ENCODE data around the gene RBBP5.

The RBBP5 gene

DNA sequence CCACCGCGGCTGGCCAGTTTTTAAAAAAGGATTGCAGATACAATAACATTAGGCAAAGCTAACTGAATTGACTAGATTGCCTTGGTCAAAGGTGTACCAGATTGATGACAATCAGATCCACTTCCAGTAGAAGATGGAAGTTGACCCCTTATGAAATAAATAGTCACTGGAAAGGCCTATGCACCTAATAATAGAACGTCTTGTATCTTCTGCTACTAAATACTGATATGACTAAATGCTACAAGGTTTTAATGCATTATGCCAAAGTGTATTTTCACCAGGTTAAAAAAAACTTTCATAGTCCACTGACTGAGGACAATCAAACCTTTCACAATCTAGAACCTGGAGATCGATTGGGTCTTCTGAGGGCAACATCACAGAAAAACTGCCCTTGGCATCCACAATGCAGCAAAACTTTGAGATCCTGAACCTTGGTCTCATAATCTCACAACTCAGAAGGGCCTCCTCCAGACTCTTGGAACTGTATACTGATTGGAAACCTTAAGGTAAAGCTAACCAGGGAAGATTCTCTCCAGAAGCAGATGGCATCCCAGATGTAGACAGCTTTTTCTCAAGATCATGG lies 7.8 kb upstream of the RBBP5 start:
- DNase-seq: no peak

DNA sequence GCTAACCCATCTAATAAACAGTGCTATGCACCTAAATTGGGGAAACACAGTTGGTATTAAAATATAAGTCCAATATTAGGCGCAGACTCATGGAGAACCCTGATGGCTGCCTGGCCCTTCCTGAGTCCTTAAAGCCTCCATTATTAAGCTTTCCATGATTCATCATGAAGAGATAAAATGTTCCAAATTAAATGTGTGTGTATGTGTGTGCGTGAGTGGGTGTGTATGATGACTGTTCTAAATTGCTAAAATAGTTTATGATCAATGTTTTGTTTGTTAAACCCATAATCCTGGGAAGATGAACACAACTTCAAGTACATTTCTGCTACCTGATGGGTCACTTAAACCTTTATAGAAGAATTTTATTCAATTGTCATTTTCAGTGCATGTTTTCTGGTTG lies 6.3 kb upstream of the RBBP5 start:
- no peak for DNase-seq

DNA sequence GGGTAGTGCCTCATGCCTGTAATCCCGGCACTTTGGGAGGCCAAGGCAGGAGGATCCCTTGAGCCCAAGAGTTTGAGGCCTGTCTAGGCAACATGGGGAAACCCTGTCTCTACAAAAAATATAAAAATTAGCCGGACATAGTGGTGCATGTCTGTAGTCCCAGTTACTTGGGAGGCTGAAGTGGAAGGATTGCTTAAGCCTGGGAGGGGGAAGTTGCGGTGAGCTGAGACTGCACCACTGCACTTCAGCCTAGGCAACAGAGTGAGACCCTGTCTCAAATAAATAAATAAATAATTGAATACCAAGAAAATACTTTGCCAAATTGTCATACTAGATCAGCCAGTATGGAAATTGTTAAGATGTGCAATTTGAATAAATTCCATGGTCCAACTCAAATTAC lies 5.9 kb upstream of the RBBP5 start:
- no peak for DNase-seq

DNA sequence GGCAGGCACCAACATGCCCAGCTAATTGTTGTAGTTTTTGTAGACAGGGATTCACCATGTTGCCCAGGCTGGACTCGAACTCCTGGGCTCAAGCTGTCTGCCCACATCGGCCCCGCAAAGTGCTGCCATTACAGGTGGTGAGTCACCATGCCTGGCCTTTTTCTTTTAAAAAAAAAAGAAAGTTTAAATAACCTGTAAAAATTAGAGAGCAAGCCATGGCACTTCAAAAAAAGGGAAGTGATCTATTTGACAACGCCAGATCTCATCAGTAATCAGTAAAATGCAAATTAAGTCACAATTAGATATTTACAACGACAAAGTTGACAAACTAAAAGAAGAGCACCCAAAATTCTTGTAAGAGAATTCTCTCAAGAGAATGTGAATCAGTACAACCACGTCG lies 2.9 kb upstream of the RBBP5 start:
- DNase-seq: no peak

DNA sequence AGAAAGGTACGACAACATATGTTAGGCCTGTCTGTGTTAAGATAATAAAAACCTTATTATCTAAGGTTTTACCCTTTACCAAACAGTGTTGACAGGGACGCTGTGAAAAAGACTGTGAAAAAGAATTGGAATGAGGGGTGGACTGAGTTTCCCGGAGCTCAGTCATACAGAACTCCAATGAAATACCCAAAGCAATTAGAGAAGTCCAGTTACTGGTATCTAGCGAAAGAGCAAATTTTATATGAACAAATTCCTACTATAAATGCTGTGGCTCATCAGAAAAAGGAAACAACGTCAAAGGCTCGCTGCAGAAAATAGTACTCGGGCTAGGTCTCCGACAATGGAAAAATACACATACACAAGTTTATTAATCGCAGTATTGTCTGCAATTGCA lies 708 bp upstream of the RBBP5 start:
- no peak for DNase-seq

DNA sequence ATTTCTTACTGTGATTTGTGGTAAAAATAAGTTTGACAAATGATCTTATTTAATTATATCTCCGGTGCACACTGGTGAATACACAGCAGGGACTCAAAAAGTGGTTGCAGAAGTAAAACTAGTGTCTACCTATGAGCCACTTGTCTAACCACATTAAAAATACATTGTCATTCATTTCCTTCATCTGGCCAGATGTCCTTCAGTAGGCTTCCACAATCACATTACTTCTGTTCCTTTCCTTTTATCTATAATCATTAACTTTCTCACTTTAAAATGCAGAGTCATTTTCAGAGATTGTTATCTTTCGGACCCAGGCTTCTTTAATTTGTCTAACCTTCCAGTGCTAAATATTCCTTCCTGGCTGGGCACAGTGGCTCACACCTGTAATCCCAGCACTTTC lies 3.0 kb downstream of the RBBP5 start:
- DNase-seq: no peak

DNA sequence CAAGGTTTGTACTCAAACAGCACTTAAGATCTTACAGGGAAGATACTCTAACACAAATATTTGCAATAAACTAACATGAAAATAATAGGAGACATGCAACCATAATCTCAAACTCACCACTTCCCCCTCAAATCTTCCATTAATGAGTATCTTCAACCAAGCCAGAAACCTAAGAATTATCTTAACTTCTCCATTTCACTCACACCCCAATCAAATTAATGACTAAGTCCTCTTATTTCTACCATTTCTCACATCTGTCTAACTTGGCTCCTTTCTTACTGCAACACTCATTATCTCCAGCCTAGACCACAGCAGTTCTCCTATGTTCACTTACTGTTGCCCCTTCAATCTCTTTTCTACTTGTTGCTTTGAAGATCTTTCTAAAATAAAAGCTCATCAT lies 10.4 kb downstream of the RBBP5 start:
- DNase-seq: no peak

DNA sequence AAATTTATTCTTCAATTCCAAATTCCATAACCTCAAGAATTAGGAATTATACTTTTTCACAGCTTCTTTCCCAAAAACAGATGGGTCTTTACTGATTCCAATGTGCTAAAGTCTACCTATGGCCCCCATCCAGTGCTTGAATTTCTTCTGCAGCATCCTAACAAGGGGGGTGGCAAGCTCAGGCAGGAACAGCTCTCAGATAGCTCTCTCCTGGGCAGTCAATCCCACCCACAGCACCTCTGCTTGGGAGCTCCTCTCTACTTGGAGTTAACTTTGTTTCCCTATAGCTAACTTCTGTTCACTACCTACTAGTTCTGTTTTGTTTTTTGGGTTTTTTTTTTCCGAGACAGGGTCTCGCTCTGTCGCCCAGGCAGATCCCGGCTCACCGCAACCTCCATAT lies 12.1 kb downstream of the RBBP5 start:
- no peak for DNase-seq

DNA sequence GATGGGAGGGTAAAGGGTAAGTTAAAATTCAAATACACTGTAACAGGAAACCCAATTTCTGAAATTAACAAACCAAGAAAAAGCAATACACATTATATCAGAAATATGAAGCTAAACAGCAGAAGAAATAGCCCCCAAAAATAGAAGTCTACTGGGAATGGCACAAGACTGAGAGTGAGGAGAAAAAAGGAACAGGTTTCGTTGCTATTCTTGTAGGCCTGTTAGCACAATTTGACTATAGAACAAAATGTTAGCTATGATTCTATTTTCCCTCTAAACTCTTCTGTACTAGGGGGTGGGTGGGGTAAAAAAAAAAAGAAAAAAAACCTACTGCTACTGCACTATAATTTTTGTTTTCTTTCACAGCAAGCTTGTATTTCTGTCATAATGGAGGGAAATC lies 12.5 kb downstream of the RBBP5 start:
- DNase-seq: no peak

DNA sequence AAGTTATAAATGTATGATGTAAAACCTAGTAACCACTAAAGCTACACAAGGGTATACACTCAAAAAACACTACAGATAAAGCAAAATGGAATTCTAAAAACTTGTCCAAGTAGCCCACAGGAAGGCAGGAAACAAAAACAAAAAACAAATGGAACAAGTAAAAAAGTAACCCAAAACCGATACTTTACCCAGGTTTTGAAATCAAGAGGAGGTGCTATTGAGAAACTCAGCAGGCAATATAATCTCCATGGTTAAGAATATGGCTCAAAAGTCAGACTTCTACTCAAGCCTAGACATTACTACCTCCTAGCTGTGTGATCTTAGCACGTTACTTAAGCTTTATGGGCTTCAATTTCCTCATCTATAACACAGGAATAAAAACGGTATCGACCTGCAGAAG lies 13.3 kb downstream of the RBBP5 start:
- no peak for DNase-seq

DNA sequence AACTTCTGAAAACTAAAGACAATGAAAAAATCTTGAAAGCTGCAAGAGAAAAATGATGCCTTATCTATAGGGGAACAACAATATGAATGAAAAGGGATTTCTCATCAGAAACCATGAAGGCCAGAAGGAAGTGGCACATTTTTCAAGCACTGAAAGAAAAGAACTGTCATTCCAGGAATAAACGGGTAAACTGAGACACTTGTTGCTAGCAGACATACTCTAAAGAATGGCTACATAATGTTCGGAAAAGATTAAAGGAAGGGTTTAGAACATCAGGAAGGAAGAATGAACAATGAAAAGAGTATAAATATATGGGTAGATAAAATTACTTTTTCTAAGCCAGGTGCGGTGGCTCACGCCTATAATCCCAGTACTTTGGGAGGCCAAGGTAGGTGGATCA lies 14.5 kb downstream of the RBBP5 start:
- no peak for DNase-seq

DNA sequence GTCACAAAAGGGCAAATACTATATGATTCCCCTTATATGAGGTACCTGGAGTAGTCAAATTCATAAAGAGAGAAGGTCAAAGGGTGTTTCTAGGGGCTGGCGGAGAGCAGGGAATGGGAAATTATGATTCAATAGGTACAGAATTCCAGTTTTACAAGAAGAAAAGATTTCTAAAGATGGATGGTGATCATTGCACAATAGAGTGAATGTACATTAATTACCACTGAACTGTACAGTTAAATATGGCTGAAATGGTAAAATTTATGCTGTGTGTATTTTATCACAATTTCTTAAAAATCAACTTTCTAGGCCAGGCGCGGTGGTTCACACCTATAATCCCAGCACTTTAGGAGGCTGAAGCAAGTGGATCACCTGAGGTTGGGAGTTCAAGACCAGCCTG lies 19.4 kb downstream of the RBBP5 start:
- DNase-seq: no peak

DNA sequence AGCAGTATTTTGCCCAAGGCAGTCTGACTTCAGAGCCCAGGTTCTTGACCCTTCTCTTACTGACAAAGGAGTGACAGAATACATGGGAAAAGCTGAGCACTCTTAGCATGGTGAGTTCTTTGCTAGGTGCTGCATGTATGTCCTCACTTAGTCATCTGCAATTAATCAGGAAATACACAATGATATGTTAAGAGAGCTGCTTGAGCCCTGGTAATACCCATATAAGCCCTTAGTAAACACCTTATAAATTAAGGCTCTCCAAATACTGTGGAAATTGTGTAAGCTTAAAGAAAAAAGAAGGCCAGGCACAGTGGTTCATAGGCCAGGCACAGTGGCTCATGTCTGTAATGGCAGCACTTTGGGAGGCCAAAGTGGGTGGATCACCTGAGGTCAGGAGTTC lies 23.5 kb downstream of the RBBP5 start:
- no peak for DNase-seq

DNA sequence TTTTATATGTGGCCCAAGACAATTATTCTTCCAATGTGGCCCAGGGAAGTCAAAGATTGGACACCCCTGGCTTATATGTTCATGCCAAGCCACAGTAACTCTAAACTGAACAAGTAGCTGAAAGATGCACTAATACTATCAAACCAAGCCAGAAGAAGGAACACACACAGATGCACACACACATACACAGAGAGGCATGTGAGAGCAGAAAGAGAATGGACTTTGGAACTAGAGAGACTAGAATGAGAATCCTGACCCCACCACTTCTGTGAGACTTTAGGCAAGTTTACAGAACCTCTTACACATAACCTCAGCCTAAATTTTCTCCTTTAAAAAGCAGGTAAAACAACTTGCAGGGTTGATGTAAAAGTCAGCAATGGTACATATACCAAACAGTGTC lies 26.4 kb downstream of the RBBP5 start:
- no peak for DNase-seq

DNA sequence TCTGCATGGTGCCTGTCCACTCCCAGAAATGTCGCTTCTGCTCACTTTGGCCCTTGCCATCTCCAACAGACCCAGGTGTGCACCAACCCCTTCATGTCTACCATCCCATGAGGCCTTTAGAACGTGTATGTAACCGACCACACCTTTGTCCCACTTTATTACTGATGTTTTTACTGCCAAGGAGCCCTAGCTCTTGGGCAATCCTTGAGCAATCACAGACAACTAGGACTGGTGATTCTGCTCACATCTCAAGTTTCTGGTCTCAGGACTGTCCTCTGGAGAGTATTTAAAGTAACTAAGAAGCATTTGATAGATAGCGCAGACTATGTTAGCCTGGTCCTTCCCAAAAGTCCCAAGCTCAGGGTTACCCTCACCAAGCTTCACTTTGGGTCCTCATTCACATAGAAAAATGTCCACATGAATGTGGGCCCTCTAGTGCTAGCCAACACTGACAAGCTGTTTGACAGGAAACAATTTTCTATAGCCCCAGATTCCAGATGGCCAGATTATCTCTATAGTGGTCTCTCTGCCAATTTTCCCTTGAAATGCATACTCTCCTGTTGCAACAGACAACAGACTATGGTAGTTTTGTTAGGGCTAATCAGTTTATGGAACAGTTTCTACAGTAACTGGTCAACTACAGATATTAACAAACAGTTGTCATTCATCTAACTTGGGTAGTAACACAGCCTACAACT lies 30.6 kb downstream of the RBBP5 start:
- no peak for DNase-seq

DNA sequence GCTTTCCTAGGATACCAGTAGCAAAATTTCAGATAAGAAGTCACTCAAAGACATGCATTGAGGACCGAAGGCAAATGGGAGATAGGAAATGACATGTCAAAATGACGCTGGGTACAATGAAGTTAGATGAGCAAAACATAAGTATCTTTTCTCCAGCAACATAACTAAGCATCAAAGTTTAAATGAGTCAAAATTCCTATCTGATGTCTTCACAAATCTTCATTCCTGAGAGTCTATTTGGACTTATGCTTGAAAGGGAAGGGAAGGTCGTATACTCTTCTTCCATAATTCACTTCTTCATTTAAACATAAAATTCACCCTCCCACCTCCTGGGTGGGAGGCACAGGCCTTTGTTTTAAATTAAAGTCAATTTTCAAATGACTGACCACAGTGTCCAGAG lies 33.4 kb downstream of the RBBP5 start:
- DNase-seq: no peak

DNA sequence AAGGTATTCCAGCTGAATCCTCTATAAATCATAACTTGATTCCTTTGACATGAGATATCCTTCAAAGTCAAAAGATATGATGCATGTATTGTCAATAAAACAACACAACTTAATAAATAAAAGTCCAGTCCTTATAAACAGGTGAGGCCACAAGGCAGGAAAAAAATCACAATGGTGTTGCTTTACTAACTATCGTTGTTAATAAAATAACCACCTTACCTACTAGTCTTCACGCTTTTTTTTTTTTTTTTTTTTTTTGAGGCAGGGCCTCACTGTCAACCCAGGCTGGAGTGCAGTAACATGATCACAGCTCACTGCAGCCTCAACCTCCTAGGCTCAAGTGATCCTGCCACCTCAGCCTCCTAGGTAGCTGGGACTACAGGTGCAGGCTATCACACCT lies 37.4 kb downstream of the RBBP5 start, which contains the start of gene TMEM81:
Gene TMEM81 (minus strand): TSS at position 101 of the 400 bp plus-strand sequence. CDS start 140 bp downstream, outside the sequence.
- no peak for DNase-seq

DNA sequence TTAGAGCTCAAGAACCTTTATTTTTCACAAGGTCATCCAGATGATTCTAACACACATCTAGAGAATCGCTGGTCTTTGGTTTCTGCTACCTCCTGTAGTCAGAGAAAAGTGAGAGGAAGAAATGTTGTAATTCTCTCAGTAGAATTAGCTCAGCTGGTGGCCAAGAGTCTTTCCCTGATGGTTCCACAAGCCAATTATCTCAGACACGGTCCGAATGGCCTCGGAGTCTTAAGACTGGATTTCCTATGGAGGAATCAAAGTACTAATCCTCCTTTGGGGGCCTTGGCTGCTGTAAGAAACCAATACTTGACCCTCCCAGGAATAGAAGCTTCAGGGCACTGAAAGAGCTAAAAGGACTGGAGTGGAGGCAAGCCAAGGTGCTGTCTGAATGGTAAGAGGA lies 39.3 kb downstream of the RBBP5 start:
- no peak for DNase-seq

DNA sequence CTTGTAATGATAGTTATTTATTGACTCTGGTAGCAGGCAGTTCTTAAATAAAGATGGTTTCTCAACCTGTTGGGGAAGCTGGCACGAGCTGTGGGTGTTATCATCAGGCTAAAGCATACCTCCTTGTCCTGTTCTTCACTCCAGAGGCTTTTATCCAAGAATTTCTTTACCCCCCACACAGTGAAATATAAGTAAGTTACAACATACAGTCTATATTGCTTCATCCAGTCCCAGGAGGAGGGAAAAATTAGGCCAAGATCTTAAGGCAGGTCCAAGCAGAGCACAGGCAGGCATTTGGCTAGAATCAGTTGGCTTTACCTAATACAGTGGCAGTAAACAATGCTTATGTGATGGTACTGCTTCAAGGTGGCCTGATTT lies 43.9 kb downstream of the RBBP5 start:
- no peak for DNase-seq

DNA sequence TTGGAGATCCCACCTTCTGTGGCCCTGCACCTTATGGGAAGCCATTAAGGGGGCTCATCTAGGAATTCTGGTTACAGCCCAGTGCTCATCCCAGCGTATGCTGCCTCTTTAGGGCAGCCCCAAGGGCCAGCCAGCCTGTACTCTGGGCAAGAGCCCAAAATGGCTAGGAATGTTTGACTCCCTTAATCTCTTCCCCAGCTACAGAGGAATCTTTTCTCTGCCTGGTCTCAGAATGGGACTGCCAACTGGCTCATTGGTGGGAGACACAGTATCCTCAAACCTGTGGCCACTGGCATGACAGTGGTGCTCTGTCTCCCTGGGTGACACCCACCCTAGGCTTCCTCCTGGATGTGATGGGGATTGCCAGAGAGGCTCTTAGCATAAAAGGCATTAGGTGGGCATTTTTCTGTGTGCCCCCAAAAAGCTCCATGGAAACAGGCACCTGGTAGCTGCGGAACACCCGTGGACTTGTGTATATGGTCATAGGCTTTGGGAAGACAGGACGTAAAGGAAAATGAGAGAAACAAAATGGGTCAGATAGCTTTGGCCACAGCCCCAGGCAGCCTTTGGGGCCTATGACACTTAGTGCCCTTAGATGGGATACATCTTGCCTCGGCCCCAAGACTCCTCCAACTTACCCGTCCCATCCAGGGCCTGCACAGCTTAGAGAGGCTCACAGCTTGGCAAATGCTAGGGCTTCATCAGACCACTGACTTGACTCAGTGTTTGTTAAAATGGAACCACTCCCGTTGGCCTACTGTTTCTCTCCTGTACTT lies 44.4 kb downstream of the RBBP5 start:
- no peak for DNase-seq

DNA sequence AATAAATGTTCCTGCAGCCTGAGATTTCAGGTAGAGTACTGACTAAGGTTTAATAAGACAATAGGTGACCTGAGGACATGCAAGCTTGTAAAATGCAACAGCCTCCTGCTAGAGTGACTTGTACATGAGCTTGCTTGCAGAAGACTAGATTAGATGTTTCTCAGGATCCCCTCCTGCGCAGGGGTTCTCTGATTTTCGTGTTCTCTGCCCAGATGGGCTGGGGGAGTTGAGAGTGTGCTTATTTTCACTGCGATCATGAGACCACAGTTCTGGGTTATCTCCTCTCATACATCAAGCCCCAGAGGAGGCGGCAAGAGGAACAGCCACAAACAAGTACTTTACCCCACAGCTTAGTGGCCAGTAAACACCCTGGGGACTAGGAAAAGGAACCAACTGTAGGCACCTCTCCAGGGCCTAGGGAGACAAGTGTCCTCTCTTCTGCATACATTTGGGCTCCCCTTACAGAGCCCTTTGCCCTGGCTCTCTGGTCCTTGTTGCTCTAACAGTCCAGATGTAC lies 45.5 kb downstream of the RBBP5 start:
- no peak for DNase-seq

DNA sequence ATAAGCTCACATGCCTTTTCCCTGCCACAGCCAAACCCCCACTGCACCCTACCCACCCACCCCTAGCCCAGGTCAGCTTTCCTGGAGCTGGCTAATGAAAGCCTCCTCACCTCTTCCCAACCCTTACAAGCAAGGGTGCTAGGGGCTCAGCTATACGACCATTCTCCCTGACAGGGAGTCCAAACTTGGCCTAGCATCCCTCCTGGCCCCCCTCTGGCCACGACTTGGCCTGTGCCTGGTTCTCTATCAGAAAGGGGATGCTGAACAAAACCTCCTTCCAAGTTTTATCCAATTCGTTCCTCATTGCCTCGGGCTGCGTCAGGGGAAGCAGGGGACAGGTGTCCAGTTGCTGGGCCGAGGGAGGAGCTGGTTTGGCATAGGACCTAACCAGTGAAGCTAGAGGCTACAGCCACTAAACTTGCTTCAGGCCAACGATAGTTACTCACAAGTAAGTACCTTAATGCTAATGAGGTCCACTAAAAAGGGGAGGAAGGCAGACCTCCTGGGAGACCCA lies 46.1 kb downstream of the RBBP5 start:
- DNase-seq: no peak

DNA sequence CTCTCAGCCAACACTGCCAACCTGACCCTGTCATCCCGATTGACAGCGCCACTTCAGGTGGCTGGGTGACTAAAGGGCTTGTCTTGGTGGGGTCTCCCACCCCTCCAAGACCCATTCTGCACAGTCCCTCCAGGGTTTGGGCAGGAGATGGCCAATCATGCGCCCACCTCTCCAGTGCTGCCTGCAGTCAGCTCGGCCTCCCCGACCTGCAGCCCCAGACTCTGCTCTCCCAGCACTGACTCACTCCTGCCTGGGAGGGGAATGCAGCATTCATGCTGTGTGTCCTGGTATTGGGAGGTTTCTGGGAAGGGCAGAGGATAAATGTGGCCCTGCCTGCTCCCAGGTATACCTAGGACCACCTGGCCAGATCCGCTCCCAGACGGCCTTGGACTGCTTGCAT lies 47.3 kb downstream of the RBBP5 start:
- DNase-seq: no peak

DNA sequence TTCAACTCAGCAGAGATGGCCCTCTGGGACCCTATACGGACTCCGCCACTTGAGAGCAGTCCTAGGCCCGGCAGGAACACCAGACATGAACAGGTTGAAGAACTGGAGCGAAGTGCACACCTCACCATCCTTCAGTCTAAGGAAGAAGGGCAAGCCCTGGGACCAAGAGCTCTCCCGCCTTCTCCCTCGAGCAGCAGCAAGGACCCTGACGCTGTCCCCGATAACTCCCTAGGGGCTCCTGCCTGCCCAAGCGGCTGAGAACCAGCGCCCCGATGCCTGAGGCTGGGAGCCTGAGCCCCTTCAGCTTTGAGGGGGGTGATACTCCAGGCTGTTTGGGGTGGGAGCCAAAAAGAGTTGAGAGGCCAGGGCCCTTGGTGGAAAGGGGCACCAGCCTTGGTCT lies 47.7 kb downstream of the RBBP5 start:
- DNase-seq: no peak
